Measurements from ENCODE around the gene RUBCN. TPM values are rescaled to one million over a fixed set of nuclear protein-coding genes. Genes with fewer than 3 reads are reported as not detected.
A peak's percentile ranks its signal among the peaks of the same experiment; 100 is the strongest.

Gene RUBCN
- total and polyA plus RNA-seq, 2 of the 13 experiments (the other 11 are each of a cell fraction or from before 2014, with no cell fraction given), result 5.2 to 8.1 TPM

GRCh38 chr3:197736491-197737318, at the start of gene RUBCN (continued):
- no peak; the same call in 1 of the 2 replicates for TF ChIP-seq ZNF280D (CRISPR knock-in tag; IDR thresholded peaks at IDR 0.05)
- peak; percentile 70; the same call in 1 of the 2 replicates for TF ChIP-seq KDM2A (CRISPR knock-in tag; IDR thresholded peaks at IDR 0.05; ENCODE audit: borderline replicate concordance, low read depth)
- TF ChIP-seq JUN (CRISPR knock-in tag; IDR thresholded peaks at IDR 0.05), result no peak
- TF ChIP-seq ZFY (CRISPR knock-in tag; IDR thresholded peaks at IDR 0.05), result peak; percentile 80
- no peak for TF ChIP-seq LCORL (IDR thresholded peaks at IDR 0.05)
- TF ChIP-seq LCORL (CRISPR knock-in tag; IDR thresholded peaks at IDR 0.05), result no peak; the same call in none of the 2 replicates
- no peak for TF ChIP-seq ZNF260 (CRISPR knock-in tag; IDR thresholded peaks at IDR 0.05; ENCODE audit: borderline replicate concordance, low read depth)
- 0 out of 2 replicates have a peak, but pooled peaks have one; percentile 48 for TF ChIP-seq CBFB (CRISPR knock-in tag; IDR thresholded peaks at IDR 0.05)
- TF ChIP-seq KDM4B (CRISPR knock-in tag; IDR thresholded peaks at IDR 0.05), result no peak
- TF ChIP-seq ZNF740 (CRISPR knock-in tag; IDR thresholded peaks at IDR 0.05), result peak; percentile 74
- TF ChIP-seq MED1 (CRISPR knock-in tag; IDR thresholded peaks at IDR 0.05), result peak; percentile 44; the same call in 1 of the 2 replicates
- TF ChIP-seq, protein P1, sequence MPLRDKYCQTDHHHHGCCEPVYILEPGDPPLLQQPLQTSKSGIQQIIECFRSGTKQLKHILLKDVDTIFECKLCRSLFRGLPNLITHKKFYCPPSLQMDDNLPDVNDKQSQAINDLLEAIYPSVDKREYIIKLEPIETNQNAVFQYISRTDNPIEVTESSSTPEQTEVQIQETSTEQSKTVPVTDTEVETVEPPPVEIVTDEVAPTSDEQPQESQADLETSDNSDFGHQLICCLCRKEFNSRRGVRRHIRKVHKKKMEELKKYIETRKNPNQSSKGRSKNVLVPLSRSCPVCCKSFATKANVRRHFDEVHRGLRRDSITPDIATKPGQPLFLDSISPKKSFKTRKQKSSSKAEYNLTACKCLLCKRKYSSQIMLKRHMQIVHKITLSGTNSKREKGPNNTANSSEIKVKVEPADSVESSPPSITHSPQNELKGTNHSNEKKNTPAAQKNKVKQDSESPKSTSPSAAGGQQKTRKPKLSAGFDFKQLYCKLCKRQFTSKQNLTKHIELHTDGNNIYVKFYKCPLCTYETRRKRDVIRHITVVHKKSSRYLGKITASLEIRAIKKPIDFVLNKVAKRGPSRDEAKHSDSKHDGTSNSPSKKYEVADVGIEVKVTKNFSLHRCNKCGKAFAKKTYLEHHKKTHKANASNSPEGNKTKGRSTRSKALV (CRISPR knock-in tag; IDR thresholded peaks at IDR 0.05), result peak; percentile 57
- 0 out of 2 replicates have a peak, but pooled peaks have one; percentile 36 for TF ChIP-seq ZNF256 (CRISPR knock-in tag; conservative IDR thresholded peaks at IDR 0.05)
- TF ChIP-seq JDP2 (CRISPR knock-in tag; IDR thresholded peaks at IDR 0.05; ENCODE audit: borderline replicate concordance), result no peak
- no peak; the same call in 1 of the 2 replicates for TF ChIP-seq AHR (CRISPR knock-in tag; IDR thresholded peaks at IDR 0.05)
- TF ChIP-seq PHB2 (IDR thresholded peaks at IDR 0.05; ENCODE audit: partially characterized antibody), result no peak
- TF ChIP-seq HNRNPH1 (optimal IDR thresholded peaks at IDR 0.05; ENCODE audit: low read depth, low read length), result no peak
- TF ChIP-seq ZNF451 (CRISPR knock-in tag; IDR thresholded peaks at IDR 0.05), result no peak; the same call in 1 of the 2 replicates
- TF ChIP-seq ZNF296 (CRISPR knock-in tag; conservative IDR thresholded peaks at IDR 0.05), result no peak
- TF ChIP-seq ZNF782 (CRISPR knock-in tag; IDR thresholded peaks at IDR 0.05; ENCODE audit: borderline replicate concordance), result no peak
- no peak for TF ChIP-seq DNMT3B (CRISPR knock-in tag; conservative IDR thresholded peaks at IDR 0.05)
- no peak for TF ChIP-seq CBX1 (IDR thresholded peaks at IDR 0.05; ENCODE audit: low read depth)
- peak; percentile 51 for TF ChIP-seq HNF4A (CRISPR knock-in tag; IDR thresholded peaks at IDR 0.05)
- TF ChIP-seq ZNF33B (CRISPR knock-in tag; IDR thresholded peaks at IDR 0.05), result no peak
